Measurements from ENCODE around the gene PPP1CC.

PPP1CC gene

DNA sequence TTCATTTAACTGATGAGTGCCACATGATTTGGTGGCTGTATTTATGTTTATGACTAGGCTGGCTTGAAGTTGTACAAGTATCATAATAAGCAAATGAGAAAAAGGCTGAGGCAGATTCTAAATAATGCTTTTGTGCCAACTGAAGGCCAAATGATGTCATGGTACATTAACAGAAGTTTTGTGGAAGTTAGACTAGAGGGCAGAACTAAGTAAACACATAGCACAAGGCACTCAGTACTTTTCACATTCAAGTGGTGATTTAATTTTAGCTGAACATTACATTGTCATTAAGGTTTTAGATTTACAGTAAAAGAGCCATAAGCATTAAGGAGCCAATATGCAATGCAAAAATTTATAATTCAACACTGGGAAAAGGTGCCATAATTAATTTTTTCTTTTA, 21.1 kb downstream of the PPP1CC start:
- no peak for DNase-seq

DNA sequence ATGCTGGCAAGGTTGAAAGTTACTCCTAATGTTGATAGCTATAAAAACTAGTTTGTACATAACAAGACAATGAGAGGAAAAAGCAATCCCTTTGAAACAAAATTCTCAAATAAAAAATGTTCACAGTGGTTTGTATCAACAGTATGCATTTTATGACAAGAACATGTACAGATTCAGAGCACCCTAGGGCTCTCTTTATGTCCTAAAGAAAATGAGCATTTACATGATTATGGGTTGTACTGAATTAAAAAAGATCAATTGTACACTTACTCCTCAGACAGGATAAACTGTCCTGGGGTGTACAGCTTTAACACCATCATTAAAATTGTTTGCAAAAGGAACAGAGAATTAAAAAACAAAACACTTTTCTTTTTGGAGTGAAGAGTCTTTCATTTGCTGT, 22.2 kb downstream of the PPP1CC start:
- DNase-seq: no peak

DNA sequence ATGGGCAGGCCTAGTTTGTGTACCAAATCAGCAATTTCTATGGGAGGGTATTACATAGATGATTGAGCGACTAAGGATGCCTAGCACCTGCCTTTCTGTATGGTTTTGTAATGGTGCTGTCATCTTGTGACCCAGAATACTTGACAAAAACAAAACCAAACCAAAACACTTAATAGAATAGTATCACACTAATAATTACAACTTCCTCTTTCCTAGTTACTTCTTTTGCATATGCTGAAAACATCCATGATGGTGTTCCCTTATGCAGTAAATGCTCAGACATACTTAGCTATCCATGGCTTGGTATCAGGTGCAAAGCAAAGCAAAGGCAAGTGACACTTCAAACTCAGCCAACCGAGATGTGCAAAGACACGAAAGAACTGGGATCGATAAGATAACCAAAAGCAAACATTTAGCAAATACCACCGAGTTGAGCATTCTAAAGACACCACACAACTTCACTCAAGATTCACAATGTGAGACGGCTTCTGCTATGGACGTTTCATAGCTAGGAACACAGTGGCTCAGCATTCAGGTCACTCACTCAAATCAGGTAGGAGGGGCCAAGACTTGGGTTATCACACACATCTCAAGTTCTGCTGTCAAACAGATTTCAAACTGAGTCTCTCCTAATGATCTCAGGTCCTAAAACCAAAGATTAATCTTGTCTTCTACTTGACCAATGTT, 24.3 kb downstream of the PPP1CC start:
- DNase-seq: no peak

DNA sequence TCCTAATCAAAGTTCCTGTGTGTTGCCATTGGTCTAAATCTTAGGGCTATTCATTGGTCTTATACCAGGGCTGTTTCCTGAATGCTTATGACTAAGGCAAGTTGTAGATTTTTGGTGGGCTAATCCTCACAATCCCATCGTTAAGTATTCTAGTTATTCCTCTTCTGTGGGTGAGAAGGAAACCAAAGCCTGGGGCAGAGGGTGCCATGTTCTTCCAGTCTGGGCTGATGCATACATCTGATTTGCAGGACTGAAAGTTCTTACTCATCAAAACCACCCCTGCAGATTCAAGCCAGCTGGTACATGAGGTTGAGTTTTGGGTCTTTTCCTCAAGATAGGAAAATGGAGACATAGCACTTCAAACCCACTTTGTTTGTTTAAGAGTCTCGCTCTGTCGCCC, 25.7 kb downstream of the PPP1CC start:
- DNase-seq: no peak

DNA sequence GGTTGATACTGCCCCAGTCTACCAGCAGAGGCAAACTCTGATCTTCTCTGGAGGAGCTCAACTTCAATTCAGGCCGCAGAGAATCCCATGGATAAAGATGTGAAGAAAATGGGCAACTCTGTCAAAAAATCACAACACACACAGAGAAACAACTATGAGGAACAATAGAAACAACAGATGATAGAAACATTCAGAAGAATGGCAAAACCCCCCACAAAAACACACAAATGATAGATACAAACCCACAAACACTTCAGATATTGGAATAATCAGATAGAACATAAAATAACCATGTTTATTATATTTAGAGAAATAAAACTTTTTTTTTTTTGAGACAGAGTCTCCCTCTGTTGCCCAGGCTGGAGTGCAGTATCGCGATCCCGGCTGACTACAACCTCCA, 33.8 kb downstream of the PPP1CC start:
- DNase-seq: no peak

DNA sequence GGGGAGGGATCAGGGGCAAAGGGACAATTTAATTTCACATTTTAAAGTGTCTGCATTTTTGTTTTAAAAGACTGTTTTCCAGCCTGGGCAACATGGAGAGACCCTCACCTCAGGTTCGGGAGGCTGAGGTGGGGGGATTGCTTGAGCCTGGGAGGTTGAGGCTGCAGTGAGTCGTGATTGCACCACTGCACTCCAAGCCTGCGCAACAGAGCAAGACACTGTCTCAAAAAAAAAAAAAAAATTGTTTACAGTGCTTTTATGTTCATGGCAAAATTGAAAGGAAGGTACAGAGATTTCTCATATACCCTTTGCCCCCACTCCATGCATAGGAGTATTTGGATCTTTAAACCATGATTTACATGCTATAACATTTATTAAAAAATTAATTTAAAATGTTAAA, 37.4 kb downstream of the PPP1CC start:
- no peak for DNase-seq

DNA sequence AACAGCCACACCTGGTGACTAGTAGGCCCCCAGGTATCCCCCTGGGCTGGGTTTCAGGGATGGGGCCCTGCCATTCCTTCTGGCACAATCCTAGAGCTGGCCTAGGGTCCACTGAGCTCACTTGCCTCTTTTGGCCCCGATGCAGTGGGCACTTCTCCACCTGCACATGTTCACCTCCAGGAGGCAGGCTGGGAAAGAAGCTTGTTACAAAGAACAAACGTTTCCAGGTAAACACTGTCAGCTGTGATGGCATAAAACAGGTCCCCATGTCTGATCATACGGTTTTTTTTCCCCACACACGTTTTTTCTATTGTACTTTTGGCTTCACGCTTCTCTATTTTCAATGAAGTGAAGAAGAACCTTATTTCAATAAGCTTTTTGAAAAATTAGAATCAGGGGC, 37.9 kb downstream of the PPP1CC start:
- no peak for DNase-seq

DNA sequence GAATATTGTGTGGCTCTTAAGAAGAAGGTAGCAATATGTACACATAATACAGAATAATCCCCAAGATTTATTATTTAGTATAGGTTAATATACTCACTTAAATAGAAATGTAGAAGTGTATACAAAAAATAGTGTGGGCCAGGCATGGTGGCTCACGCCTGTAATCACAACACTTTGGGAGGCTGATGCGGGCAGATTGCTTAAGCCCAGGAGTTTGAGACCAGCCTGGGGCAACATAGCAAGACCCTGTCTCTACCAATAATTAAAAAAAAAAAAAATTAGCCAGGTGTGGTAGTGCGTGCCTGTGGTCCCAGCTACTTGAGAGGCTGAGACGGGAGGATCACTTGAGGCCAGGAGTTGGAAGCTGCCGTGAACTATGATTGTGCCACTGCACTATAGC, 38.5 kb downstream of the PPP1CC start:
- DNase-seq: no peak

DNA sequence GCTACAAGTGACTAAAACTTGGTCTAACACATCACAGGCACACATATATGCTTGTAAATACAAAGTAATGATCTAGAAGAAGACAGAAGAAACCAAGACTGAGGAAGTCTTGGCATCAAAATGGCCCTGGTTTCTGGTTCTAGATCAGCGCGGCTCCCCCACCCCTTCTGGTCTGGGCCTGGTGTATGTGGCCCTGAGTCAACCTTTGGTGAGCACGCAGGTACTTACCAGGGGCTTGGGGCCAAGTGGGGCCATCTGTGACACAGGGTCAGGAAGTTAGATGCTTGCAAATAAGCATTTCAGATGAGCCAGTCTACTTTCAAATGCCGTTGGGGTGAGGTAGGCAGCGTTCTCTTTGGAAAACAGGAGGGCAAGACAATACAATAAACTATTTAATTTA, 40.6 kb downstream of the PPP1CC start:
- DNase-seq: no peak

DNA sequence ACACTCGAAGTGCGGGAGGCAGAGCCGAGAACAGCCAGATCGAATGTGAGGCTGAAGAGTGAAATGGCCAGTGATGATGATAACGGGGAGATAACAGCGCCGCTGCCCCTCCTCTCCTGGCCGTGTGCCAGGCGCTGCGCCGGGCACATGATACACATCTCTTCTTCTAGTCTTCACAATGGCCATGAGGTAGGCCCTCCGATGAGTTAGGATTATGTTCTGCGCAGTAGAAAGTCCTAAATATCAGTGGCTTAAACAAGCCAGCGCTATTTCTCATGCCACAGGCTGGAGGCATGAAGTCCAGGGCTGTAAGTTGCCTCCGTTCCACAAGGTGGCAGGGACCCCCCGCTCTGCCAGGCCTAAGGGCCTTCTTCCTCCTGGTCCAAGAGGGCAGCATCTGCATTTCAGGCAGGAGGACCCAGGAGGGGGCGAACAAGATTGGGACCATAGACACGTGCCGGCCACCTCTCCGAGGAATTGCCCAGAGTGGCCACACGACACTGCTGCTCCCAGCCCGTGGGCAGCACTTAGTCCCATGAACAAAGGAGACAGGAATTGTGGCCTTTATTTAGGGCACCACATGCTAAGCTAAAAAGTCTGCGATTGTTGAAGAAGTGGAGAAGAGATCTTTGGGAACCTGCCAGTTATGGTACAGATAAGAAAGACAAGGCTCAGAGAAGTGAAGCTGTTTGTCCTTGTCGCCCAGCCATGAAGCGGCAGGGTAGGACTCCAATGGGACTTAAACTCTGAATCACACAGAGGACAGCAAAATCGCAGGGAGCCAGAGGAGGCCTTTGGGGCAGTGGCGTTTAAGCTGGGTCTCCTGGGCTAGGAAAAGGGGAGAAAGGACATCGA, 42.9 kb downstream of the PPP1CC start:
- DNase-seq: no peak

DNA sequence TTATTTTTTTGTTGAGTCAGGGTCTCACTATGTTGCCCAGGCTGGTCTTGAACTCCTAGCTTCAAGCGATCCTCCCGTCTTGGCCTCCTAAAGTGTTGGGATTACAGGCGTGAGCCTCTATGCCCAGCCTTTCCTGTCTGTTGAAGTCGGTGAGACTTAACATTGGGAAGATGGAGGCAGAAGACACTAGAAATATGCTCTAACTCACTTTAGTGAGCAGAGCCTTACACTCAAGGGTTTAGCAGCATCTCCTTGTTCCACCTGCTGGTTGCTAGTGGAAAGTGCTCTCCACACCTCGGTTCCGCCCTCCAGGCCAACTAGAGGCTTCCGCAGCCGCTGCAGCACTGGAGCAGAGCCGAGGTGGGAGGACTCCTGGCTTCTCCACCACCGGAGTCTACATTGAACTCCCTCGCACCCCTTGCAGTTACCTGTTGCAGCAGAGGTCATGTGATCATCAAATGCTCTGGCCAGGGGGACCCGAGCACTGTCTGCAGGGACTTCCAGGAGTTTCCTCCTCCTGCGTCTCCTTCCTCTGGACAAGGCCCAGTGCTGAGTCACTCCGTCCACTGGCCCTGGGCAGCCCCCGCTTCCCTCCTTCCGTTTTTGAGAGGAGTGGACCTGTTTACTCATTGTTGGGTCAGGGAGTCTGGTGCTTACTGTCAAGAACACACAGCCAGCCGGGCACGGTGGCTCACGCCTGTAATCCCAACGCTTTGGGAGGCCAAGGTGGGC, 44.4 kb downstream of the PPP1CC start:
- DNase-seq: peak; percentile 64 to 67

DNA sequence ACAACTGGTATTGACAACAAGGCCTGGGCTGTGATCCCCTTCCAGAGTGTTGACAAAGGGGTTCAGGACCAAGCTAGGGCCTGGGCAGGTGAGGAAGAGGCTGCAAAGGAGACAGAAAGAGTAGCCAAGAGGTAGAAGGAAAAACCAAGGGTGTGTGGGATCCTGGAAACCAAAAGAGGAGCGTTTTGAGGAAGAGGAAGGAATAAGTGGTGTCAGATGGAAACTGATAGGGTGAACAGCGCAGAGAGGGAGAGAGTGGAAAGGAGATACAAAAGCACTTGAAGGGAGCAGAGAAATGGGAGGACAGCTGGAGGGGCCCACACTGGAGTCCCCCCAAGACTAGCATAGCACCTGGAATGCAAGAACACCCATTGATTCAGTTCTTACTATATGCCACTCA, 45.5 kb downstream of the PPP1CC start:
- no peak for DNase-seq

DNA sequence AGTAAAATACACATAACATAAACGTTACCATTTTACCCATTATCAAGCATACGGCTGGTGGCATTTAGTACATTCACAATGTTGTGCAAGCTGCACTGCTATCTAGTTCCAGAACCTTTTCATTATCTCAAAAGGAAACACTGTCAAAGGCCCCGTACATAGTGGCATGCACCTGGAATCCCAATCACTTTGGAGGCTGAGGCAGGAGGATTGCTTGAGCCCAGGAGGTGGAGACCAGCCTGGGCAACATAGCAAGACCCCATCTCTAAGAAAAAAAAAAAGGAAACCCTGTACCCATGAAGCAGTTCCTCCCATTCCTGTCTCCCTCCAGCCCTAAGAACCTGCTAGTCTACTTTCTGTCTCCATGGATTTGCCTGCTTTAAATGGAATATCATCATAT, 46.4 kb downstream of the PPP1CC start:
- DNase-seq: no peak

DNA sequence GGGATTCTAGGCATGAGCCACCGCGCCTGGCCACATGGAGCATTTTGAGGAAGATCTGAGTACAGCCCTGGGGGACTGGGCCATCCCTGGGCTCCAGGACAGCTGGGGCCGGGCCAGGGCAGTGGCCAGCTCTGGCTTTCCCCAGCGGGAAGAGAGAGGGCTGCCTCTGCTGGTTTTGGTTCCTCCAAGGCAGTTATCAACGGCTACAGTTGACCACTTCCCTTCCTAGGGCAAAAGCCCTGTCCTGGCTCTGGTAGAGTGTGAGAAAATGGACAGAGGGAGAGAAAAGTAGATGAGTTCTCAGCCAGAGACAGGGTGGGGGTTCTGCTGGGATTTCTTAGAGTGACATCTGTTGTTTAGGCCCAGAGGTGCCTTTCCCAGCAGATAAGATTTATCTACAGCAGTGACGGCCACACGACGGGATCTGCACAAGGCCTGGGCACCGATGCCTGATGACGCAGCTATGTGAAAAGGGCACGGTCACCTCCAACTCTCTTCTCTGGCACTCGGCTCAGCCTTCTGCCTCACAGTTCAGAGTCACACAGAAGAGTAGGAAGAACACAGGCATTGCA, 48.3 kb downstream of the PPP1CC start:
- no peak for DNase-seq

DNA sequence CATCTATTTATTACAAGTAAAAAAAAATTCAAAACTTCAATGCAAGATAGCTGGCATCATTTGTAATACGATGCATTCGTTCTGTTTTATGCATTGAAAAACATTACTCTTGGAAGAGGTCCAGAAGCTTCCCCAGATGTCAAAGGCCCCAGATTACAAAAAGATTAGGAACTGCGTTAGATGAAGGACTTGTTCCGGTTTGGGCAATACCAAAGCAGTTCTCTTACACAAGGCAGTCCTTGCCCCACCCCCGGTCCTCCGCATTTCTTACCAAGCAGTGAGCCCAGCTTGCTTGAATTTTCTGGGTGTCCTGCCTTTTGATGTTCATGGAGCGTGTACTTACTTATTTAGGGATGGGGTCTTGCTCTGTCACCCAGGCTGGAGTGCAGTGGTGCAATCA, 49.0 kb downstream of the PPP1CC start:
- DNase-seq: no peak

DNA sequence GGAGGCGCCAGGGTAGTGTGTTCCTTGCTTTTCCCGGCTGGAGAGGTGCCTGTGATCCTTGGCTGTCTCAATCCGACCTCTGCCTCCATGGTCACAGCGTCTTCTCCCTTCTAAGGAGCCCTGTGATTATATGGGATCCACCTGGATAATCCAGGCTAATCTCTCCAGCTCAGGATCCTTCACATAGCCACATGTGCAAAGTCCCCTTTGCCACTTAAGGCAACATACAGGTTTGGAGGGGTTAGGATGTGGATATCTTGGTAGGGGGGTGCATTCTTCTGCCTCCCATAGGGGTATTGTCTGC, 52.6 kb downstream of the PPP1CC start:
- DNase-seq: no peak

DNA sequence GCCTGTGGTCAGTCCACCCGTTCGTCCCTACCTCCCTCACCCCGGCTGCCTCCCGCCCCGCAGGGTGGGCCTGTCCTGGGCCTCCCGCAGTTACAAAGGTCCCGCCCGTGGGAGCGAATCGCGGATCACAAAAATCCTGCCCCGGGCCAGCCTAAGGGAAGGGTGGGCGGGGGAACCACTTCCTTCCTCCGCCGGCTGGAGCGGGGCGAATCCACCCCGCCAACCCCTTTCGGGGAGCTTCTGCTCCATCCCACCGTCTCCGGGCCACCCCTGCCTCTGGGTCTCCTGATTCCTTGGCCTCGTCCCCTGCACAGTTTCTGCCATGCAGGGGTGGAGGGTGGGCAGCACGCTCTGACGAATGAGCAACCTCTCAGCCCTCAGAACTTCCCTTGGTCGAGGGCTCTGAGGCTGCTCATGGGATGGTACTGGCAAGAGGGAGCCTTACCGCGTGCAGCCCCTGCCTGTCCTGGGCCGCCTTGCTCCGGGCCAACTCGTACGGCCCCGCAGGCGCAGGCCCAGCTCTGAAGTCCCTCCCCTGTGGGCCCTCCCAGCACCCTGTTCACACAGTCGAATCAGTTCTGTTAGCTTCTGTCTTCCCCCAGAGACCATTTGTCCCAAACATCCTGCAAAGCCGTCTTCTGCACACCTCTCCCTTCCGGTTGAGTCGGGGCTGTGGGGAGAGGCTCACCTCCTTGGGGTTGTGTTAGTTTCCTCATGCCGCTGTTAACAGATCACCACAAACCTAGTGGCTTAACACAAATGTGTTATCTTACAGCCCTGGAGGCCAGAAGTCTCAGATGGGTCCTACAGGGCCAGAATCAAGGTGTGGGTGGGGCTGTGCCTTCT, 53.2 kb downstream of the PPP1CC start:
- DNase-seq: peak; percentile 34 to 38

DNA sequence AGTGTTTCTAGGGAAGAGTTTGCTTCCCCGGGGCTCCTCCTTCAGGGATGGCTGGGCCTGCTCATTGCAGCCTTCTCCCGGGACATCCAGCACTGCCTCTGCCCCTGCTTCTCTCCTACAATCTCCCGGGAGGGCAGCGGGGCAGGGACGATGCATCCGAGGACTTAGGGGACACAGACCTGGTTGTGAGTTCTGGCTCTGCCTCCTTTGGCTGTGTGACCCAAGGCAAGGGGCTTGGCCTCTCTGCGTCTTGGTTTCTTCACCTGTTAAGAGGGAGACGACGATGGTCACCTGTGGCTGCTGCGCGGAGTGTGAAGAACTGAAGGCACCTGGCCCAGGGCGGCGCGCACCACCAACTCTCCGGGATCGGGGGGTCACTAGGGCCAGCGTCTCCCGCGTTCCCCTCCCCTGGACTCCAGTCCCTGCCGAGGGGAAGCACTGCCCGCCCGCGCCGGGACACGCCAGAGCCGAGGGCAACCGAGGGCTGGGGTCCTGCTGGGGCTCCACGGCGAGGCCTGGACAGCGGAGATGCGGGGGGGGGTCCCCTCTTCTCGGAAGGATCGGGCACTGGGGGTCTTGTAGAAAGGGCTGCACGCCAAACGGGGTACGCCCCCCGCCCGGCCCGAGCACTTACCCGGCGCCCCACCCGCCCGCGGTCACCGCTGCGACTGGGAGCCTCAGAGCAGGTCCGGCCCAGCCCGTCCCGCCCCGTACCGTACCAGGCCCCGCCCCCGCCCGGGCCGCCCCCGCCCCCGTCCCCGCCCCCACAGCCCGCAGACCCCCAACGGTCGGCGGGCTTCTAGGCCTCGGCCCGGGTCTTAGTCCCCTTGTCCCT, 54.0 kb downstream of the PPP1CC start, which contains the start of gene HVCN1:
Gene HVCN1, minus strand, starts transcription at position 670 of the 835 bp plus-strand sequence. CDS start 5,870 bp downstream, outside the sequence.
- no peak for DNase-seq

DNA sequence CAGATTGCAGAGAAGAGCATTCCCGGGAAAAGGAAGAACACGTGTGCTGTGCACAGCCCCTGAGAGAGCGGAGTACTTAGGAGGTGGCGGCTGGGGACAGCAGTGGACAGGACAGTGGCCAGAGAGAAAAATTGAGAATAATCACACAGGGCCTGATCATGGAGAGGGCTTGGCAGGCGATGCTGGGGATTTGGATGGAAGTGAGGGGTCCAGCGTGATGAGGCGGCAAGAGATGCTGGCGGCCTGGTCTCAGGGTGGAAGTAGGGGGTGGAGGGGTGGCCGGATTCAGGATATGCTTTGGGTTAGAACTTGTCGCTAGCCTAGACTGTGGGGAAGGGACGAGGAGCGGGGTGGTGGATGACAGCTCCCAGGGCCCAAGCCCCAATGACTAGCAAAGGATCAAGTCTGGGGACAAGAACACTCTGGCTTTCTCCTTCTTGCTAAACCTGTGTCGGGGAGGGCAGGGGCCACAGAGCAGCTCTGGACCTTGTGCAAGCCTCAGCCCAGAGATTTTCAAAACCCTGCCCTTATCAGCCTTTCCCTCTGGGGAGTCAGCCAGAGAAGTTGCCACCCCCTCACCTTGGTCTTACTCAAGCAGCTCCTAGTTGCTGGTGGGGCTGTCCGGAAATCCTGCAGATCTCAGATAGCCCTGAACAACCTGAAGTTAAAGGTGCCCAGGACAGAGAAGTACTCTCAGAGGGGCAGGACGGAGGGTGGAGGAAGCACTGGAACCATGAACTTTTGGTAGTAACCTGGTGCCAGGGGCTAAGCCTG, 55.1 kb downstream of the PPP1CC start:
- DNase-seq: no peak

DNA sequence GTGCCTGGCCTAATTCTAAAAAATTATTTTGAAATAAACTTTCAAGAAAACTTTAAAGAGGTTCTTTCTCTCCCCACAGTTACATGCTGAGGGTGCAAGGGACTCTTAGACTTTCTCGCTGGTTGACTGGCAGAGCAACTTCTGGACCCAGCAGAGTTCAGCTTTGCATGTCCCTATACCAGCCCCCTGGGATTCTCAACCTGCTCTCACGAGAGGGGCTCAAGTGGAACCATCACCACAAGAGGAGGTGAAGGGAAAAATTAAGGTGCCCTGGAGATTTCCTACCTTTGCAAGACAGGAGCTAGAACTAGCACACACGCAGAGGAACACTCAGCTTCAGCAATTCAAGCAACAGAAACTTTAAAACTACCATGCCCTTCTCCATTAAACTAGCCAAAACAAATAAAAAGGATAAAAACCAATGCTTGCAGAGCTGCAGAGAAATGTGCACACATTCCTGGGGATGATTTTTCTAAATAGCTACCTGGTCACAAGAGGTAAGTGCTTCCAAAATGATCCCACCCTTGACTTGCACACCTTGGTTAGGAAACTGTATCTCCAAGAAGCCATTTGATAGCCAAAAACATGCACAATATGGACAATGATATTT, 56.3 kb downstream of the PPP1CC start:
- no peak for DNase-seq

Measured in stimulated activated CD4-positive, alpha-beta T cell treated with anti-CD3 and anti-CD28 coated beads, Interleukin-2, amount 100 ng/mL, for 48 hours (primary cell).